Panc1 (cell line): ENCODE measurements around the gene SRP72. TPM values are rescaled to one million over a fixed set of nuclear protein-coding genes. Genes with fewer than 3 reads are reported as not detected.
"Not testable (repeated sequence)": the region's sequence is repeated elsewhere in the genome, so short reads cannot be mapped to it uniquely, and the experiment has no call there.

Experiments
- ATAC-seq: fragments of 200-7000 bp; cut with Tn5 transposase; 2 replicates; pipeline ENCODE4 v1.9.1; 2020; ENCODE audit warnings: mild to moderate bottlenecking, moderate library complexity
- BruUV-seq: library from RNA; stranded (reverse); fragments of 400-500 nt; replicated peaks from 2 replicates; lab custom pipeline; 2021; lab: Mats Ljungman, UMichigan
- CTCF ChIA-PET: fragments of 300-600 bp; sonication (Branson Sonifier 250); formaldehyde crosslinking; loops from one replicate; lab custom pipeline; 2022; ENCODE audit warnings: antibody characterized with exemption; lab: Charles Lee
- POLR2A ChIA-PET: fragments of 300-600 bp; sonication (Branson Sonifier 250); formaldehyde crosslinking; loops from one replicate; lab custom pipeline; 2022; ENCODE audit warnings: antibody characterized with exemption; lab: Charles Lee
- DNase-seq: peaks from one replicate; pipeline ENCODE4 v3.0.0-alpha.2; 2010; ENCODE audit warnings: low read depth, low spot score
- H3K27ac ChIP-seq: 2 replicates; pipeline ENCODE4 v1.5.1; 2011; ENCODE audit warnings: mild to moderate bottlenecking, low read length, inconsistent platforms
- H3K27me3 ChIP-seq: fragments of 200-500 bp; sonication (Bioruptor generic); 2 replicates; pipeline ENCODE4 v1.6.0; 2014; ENCODE audit warnings: low read length, inconsistent platforms; ENCODE audit not compliant: control insufficient read depth, insufficient read depth
- H3K36me3 ChIP-seq: fragments of 200-500 bp; sonication (Bioruptor generic); 2 replicates; pipeline ENCODE4 v1.5.1; 2014; ENCODE audit warnings: inconsistent platforms, mild to moderate bottlenecking, low read length, moderate library complexity; ENCODE audit not compliant: control insufficient read depth, insufficient read depth
- H3K4me1 ChIP-seq: 2 replicates; pipeline ENCODE4 v1.5.1; 2011; ENCODE audit warnings: inconsistent platforms, mild to moderate bottlenecking, low read length, moderate library complexity; ENCODE audit not compliant: control insufficient read depth, insufficient read depth
- H3K4me3 ChIP-seq, 2 experiments: 2 replicates each; pipeline ENCODE4 v1.5.1; 2011 to 2012; ENCODE audit warnings: low read depth in 2 of 2, low read length in 2 of 2, mild to moderate bottlenecking in 2 of 2, inconsistent platforms in 1 of 2, moderate library complexity in 1 of 2
- H3K9me3 ChIP-seq: fragments of 200-500 bp; sonication (Bioruptor generic); 2 replicates; pipeline ENCODE4 v1.5.1; 2014; ENCODE audit warnings: low read depth, mild to moderate bottlenecking, inconsistent platforms, low read length, moderate library complexity; ENCODE audit not compliant: control insufficient read depth, insufficient read depth
- POLR2AphosphoS5 ChIP-seq: IDR thresholded peaks from 2 replicates; pipeline ENCODE4 v1.6.1; 2012; ENCODE audit warnings: mild to moderate bottlenecking, low read depth, low read length, moderate library complexity
- REST ChIP-seq, 2 experiments: IDR thresholded peaks; 2 replicates each; pipeline ENCODE4 v1.6.1; 2011 to 2012; ENCODE audit warnings: low read depth in 2 of 2, control low read depth in 1 of 2, low read length in 1 of 2, mild to moderate bottlenecking in 1 of 2, moderate library complexity in 1 of 2; ENCODE audit not compliant: insufficient read depth in 1 of 2
- SIN3A ChIP-seq: IDR thresholded peaks from 2 replicates; pipeline ENCODE4 v1.6.1; 2012; ENCODE audit warnings: low read depth, mild to moderate bottlenecking, low read length, moderate library complexity, borderline replicate concordance; ENCODE audit not compliant: insufficient read depth
- TCF7L2 ChIP-seq: IDR thresholded peaks from 2 replicates; pipeline ENCODE4 v1.6.1; 2011; ENCODE audit warnings: mild to moderate bottlenecking, low read depth, low read length, inconsistent platforms
- in situ Hi-C: cut with HindIII; loops from 2 replicates; pipeline ENCODE4 v1.10.0; 2016; ENCODE audit warnings: low sequenced_read_pairs, low pct_unique_long_range_greater_than_20kb
- intact Hi-C: fragments of 100-400 bp; cut with micrococcal nuclease; formaldehyde crosslinking; loops from one replicate; pipeline ENCODE4 v1.10.0; 2022; ENCODE audit not compliant: unreplicated experiment
- total RNA-seq: library from RNA; stranded (reverse); gene quantifications from one replicate; pipeline ENCODE4 v1.2.1, GENCODE V29; 2021; ENCODE audit not compliant: unreplicated experiment
- TF ChIP-seq, protein P1 (sequence below): fragments of 450-650 bp; IDR thresholded peaks from 2 replicates; pipeline ENCODE4 v1.5.1; 2017; ENCODE audit warnings: mild to moderate bottlenecking

SRP72 gene
- total RNA-seq, 1 experiment from 2014 or later = 82.4 TPM

DNA sequence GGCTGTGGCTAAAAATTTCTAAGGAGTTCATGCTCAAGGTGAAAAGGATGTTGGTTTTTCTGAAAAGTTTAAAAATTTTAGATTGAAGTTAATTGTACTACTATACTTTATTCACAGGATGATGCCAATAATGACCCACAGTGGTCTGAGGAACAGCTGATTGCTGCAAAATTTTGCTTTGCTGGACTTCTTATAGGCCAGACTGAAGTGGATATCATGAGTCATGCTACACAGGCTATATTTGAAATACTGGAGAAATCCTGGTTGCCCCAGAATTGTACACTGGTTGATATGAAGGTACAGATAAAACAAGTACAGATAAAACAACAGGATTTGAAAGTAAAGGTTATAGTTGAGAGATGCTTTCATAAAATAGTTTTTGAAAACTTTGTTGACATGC, 19.1 kb upstream of the SRP72 start:
- intact Hi-C loops = no loop called here
- Histone ChIP-seq H3K9me3 (no peaks in the 10 kb centered on the region), H3K4me1 (no peaks in the 10 kb centered on the region), H3K27me3 (no peaks in the 10 kb centered on the region), H3K27ac (no peak overlapping the region), H3K4me3 (no peak overlapping the region), H3K36me3 (peaks cover 40% of the 10 kb centered on the region)
- BruUV-seq = no TSS peak
- DNase-seq (no peak), ATAC-seq (no peak)
- ChIA-PET CTCF (no interaction called here), POLR2A (no interaction called here)
- in situ Hi-C loops = no loop called here
- TF ChIP-seq, protein P1, sequence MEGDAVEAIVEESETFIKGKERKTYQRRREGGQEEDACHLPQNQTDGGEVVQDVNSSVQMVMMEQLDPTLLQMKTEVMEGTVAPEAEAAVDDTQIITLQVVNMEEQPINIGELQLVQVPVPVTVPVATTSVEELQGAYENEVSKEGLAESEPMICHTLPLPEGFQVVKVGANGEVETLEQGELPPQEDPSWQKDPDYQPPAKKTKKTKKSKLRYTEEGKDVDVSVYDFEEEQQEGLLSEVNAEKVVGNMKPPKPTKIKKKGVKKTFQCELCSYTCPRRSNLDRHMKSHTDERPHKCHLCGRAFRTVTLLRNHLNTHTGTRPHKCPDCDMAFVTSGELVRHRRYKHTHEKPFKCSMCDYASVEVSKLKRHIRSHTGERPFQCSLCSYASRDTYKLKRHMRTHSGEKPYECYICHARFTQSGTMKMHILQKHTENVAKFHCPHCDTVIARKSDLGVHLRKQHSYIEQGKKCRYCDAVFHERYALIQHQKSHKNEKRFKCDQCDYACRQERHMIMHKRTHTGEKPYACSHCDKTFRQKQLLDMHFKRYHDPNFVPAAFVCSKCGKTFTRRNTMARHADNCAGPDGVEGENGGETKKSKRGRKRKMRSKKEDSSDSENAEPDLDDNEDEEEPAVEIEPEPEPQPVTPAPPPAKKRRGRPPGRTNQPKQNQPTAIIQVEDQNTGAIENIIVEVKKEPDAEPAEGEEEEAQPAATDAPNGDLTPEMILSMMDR = no peak
- no peak for TF ChIP-seq SIN3A
- no peak for TF ChIP-seq TCF7L2
- TF ChIP-seq REST (IDR thresholded peaks at IDR 0.05; ENCODE audit: insufficient read depth in 1 of 2, low read depth in 2 of 2, low read length in 1 of 2) = no peak
- TF ChIP-seq POLR2AphosphoS5 = no peak

GRCh38 chr4:56449475-56449874, 17.9 kb upstream of the SRP72 start:
- H3K4me3 ChIP-seq, in situ Hi-C loops, H3K27ac ChIP-seq, POLR2A ChIA-PET, H3K9me3 ChIP-seq, H3K4me1 ChIP-seq, BruUV-seq, intact Hi-C loops, ATAC-seq, H3K27me3 ChIP-seq, DNase-seq: not testable (repeated sequence)
- peaks cover 39% of the 10 kb centered on the region for H3K36me3 ChIP-seq
- CTCF ChIA-PET = interaction anchor here (0.7 kb wide), 1 partner anchor 189 kb away, joined by 3 read pairs; no protein-coding TSS in a partner anchor

DNA sequence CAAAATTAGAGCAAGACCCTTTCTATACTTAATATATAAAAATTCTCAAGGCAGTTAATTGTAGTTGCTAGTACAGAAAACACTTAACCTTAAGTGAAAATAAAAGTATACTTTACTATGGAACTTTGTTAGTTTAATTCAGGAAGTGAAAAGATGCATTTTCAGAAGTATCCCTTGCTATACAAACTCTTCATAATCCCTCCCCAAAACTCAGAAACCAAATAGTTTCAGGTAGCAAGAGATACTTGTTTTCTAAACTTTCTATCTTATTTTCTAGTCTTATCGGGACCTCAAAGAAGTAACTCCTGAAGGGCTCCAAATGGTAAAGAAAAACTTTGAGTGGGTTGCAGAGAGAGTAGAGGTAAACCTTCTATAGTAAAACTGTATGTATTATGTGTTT, 17.1 kb upstream of the SRP72 start:
- H3K9me3 ChIP-seq = no peaks in the 10 kb centered on the region
- peaks cover 40% of the 10 kb centered on the region for H3K36me3 ChIP-seq
- ChIA-PET CTCF (interaction anchor here (0.7 kb wide), 1 partner anchor 188 kb away, joined by 3 read pairs; no protein-coding TSS in a partner anchor), POLR2A (no interaction called here)
- no peaks in the 10 kb centered on the region for H3K4me1 ChIP-seq
- no peak overlapping the region for H3K27ac ChIP-seq
- ATAC-seq (no peak), DNase-seq (no peak)
- no TSS peak for BruUV-seq
- intact Hi-C loops (no loop called here), in situ Hi-C loops (no loop called here)
- TF ChIP-seq SIN3A (no peak), REST (IDR thresholded peaks at IDR 0.05; ENCODE audit: insufficient read depth in 1 of 2, low read depth in 2 of 2, low read length in 1 of 2) (no peak), TCF7L2 (no peak), POLR2AphosphoS5 (no peak)
- TF ChIP-seq, protein P1 = no peak
- H3K27me3 ChIP-seq = no peaks in the 10 kb centered on the region
- no peak overlapping the region for H3K4me3 ChIP-seq
